Mesendoderm (in vitro differentiated cells): ENCODE results near the gene GSE1.

Source experiments
- DNase-seq: peaks from one replicate; pipeline ENCODE4 v3.0.0; 2013
- H2AK5ac ChIP-seq: 2 replicates; pipeline ENCODE4 v1.6.1; 2013; ENCODE audit warnings: low read length, inconsistent platforms
- H2BK120ac ChIP-seq: 2 replicates; pipeline ENCODE4 v1.6.1; 2013; ENCODE audit warnings: low read depth, mild to moderate bottlenecking, low read length, moderate library complexity, mixed read lengths
- H2BK15ac ChIP-seq: replicated peaks from 2 replicates; pipeline ENCODE4 v1.6.1; 2013; ENCODE audit warnings: low read depth, mild to moderate bottlenecking, moderate library complexity
- H2BK5ac ChIP-seq: 2 replicates; pipeline ENCODE4 v1.6.1; 2013; ENCODE audit warnings: low read length, inconsistent platforms
- H3K18ac ChIP-seq: 2 replicates; pipeline ENCODE4 v1.6.1; 2013; ENCODE audit warnings: mild to moderate bottlenecking, low read length, mixed read lengths
- H3K23ac ChIP-seq: one replicate; pipeline ENCODE4 v1.6.1; 2013; ENCODE audit warnings: low read length
- H3K27ac ChIP-seq: 2 replicates; pipeline ENCODE4 v1.5.1; 2013; ENCODE audit warnings: low read depth, mild to moderate bottlenecking, inconsistent platforms, low read length, moderate library complexity
- H3K27me3 ChIP-seq: 2 replicates; pipeline ENCODE4 v1.6.1; 2013; ENCODE audit warnings: low read length, control low read depth, mild to moderate bottlenecking, inconsistent platforms; ENCODE audit not compliant: insufficient read depth, poor library complexity
- H3K36me3 ChIP-seq: 2 replicates; pipeline ENCODE4 v1.6.1; 2013; ENCODE audit warnings: low read length, inconsistent platforms; ENCODE audit not compliant: control insufficient read depth, insufficient read depth
- H3K4ac ChIP-seq: one replicate; pipeline ENCODE4 v1.6.1; 2013; ENCODE audit warnings: low read depth, mild to moderate bottlenecking, low read length, moderate library complexity
- H3K4me1 ChIP-seq: 2 replicates; pipeline ENCODE4 v1.6.1; 2013; ENCODE audit warnings: low read depth, low read length, inconsistent platforms; ENCODE audit not compliant: control insufficient read depth
- H3K4me2 ChIP-seq: 2 replicates; pipeline ENCODE4 v1.6.1; 2013; ENCODE audit warnings: low read length
- H3K4me3 ChIP-seq: 2 replicates; pipeline ENCODE4 v1.5.1; 2013; ENCODE audit warnings: mild to moderate bottlenecking, low read length
- H3K56ac ChIP-seq: one replicate; pipeline ENCODE4 v1.6.1; 2013; ENCODE audit warnings: low read length
- H3K79me1 ChIP-seq: 2 replicates; pipeline ENCODE4 v1.6.1; 2013; ENCODE audit warnings: low read length, inconsistent platforms
- H3K79me2 ChIP-seq: 2 replicates; pipeline ENCODE4 v1.6.1; 2013; ENCODE audit warnings: mild to moderate bottlenecking, low read length; ENCODE audit not compliant: control insufficient read depth, insufficient read depth
- H3K9ac ChIP-seq: 2 replicates; pipeline ENCODE4 v1.6.1; 2013; ENCODE audit warnings: low read length, inconsistent platforms
- H4K5ac ChIP-seq: one replicate; pipeline ENCODE4 v1.6.1; 2013; ENCODE audit warnings: low read length
- H4K8ac ChIP-seq: one replicate; pipeline ENCODE4 v1.6.1; 2013; ENCODE audit warnings: low read depth, mild to moderate bottlenecking, control low read depth, low read length, moderate library complexity
- WGBS: extraction: QIAGEN DNeasy Blood & Tissue Kit; methylation state at CpG from one replicate; pipeline ENCODE4 v1.1.7; 2013; ENCODE audit warnings: low lambda C conversion rate, missing lambda C conversion rate; ENCODE audit not compliant: insufficient coverage; ENCODE audit errors: extremely low coverage; 5-methylcytosine and 5-hydroxymethylcytosine counted together

GSE1 gene

DNA sequence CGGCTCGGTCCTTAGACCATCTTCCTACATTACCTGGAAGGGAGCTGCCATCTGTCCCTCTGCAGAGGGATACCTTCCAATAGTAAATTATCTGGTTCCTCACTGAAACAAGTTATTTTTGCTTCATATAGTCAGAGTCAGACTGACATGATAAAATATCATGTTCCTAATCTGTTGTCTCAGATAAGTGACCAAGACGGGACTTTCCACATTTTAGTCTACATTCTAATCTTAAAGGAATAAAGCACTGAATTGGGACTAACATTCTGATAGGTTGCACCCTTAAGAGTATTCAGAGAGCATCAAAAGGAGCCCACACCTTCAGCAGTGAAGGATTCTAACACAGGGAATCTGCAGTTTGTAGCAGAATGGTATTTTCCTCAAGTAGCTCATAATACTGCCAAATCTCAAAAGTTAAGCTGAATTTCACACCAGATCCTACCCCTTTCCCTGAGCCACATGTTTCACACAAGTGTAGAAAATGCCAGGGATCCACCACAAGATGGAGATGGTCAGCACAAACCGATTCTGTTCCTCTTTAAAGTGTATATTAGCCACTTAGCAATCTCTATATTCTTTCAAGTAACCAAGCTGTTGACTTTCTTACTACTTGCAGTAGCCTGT is 62.2 kb downstream of the GSE1 start:
- Histone ChIP-seq H2BK15ac (no peak overlapping the region), H3K27ac (no peak overlapping the region), H3K79me2 (no peaks in the 10 kb centered on the region), H3K79me1 (no peaks in the 10 kb centered on the region), H3K4me1 (no peaks in the 10 kb centered on the region), H3K9ac (no peak overlapping the region), H3K4me3 (no peak overlapping the region), H3K18ac (no peak overlapping the region), H3K23ac (no peak overlapping the region), H4K5ac (no peak overlapping the region), H3K36me3 (peaks cover 17% of the 10 kb centered on the region), H3K27me3 (no peaks in the 10 kb centered on the region), H2BK5ac (no peak overlapping the region), H4K8ac (no peak overlapping the region), H3K56ac (no peak overlapping the region), H2BK120ac (no peak overlapping the region), H3K4me2 (no peak overlapping the region), H2AK5ac (no peak overlapping the region), H3K4ac (no peak overlapping the region)
- WGBS = no CpG with 5 or more reads among the region's 4 CpGs
- no peak for DNase-seq

GRCh38 chr16:85676466-85676865 is 63.3 kb downstream of the GSE1 start:
- no peak for DNase-seq
- no peak overlapping the region for H2BK120ac ChIP-seq
- H3K79me2 ChIP-seq = no peaks in the 10 kb centered on the region
- no peak overlapping the region for H3K56ac ChIP-seq
- WGBS = no CpG with 5 or more reads among the region's 7 CpGs
- H3K4me1 ChIP-seq = no peaks in the 10 kb centered on the region
- H2BK5ac ChIP-seq = no peak overlapping the region
- peaks cover 2% of the 10 kb centered on the region for H3K79me1 ChIP-seq
- H3K27ac ChIP-seq = no peak overlapping the region
- H3K27me3 ChIP-seq = no peaks in the 10 kb centered on the region
- no peak overlapping the region for H3K4me2 ChIP-seq
- no peak overlapping the region for H3K18ac ChIP-seq
- H2BK15ac ChIP-seq = no peak overlapping the region
- no peak overlapping the region for H3K4me3 ChIP-seq
- no peak overlapping the region for H4K5ac ChIP-seq
- H3K9ac ChIP-seq = no peak overlapping the region
- H2AK5ac ChIP-seq = no peak overlapping the region
- H4K8ac ChIP-seq = no peak overlapping the region
- H3K4ac ChIP-seq = no peak overlapping the region
- H3K36me3 ChIP-seq = peaks cover 21% of the 10 kb centered on the region
- no peak overlapping the region for H3K23ac ChIP-seq

- Histone ChIP-seq H3K18ac (no peak overlapping the region), H3K36me3 (peaks cover 17% of the 10 kb centered on the region), H3K27ac (no peak overlapping the region), H2BK120ac (no peak overlapping the region), H3K4me2 (no peak overlapping the region), H4K5ac (no peak overlapping the region), H3K23ac (no peak overlapping the region), H3K79me1 (peaks cover 3% of the 10 kb centered on the region), H3K9ac (no peak overlapping the region), H3K27me3 (no peaks in the 10 kb centered on the region), H3K56ac (no peak overlapping the region), H2BK15ac (no peak overlapping the region), H2AK5ac (no peak overlapping the region), H3K4me1 (no peaks in the 10 kb centered on the region), H4K8ac (no peak overlapping the region), H3K79me2 (no peaks in the 10 kb centered on the region), H3K4me3 (no peak overlapping the region), H3K4ac (no peak overlapping the region), H2BK5ac (no peak overlapping the region)
- DNase-seq = no peak
- WGBS = no CpG with 5 or more reads among the region's 6 CpGs
Observed at GRCh38 chr16:85677383-85677967, 64.4 kb downstream of the GSE1 start.

DNA sequence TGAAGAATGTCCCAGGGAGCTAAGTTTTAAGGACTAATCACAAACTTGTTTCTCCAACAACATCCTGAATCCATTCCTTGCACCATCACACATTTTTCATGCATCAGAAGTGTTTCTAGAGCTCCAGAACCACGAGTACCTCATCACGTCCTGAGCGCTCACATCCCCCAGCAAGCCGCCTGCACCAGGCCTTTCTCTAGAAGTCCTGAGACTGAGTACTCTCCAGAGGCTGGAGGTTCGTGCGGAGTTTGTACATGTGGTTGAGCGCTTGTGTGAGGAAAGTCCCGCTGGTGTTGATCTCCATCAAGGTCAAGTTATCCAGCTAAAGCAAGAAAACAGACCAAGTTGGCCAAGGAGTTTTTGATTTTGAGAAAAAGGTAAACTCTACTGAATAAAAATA is 64.9 kb downstream of the GSE1 start:
- peaks cover 15% of the 10 kb centered on the region for H3K36me3 ChIP-seq
- H3K27ac ChIP-seq = no peak overlapping the region

GRCh38 chr16:85678821-85679220 is 65.7 kb downstream of the GSE1 start:
- no peaks in the 10 kb centered on the region for H3K79me2 ChIP-seq
- H3K56ac ChIP-seq = no peak overlapping the region
- no peak overlapping the region for H2AK5ac ChIP-seq
- peaks cover 8% of the 10 kb centered on the region for H3K79me1 ChIP-seq
- no peak for DNase-seq
- no CpG with 5 or more reads among the region's 5 CpGs for WGBS
- H3K9ac ChIP-seq = no peak overlapping the region
- peaks cover 15% of the 10 kb centered on the region for H3K36me3 ChIP-seq
- no peak overlapping the region for H3K4me2 ChIP-seq
- no peak overlapping the region for H3K23ac ChIP-seq
- H3K27me3 ChIP-seq = no peaks in the 10 kb centered on the region
- no peak overlapping the region for H3K4ac ChIP-seq
- H4K5ac ChIP-seq = no peak overlapping the region
- H3K4me3 ChIP-seq = no peak overlapping the region
- H3K18ac ChIP-seq = no peak overlapping the region
- H2BK120ac ChIP-seq = no peak overlapping the region
- no peak overlapping the region for H3K27ac ChIP-seq
- no peak overlapping the region for H4K8ac ChIP-seq
- H3K4me1 ChIP-seq = no peaks in the 10 kb centered on the region
- H2BK5ac ChIP-seq = no peak overlapping the region
- no peak overlapping the region for H2BK15ac ChIP-seq

More for the DNA sequence above, 64.9 kb downstream of the GSE1 start:
- no peak overlapping the region for H3K4ac ChIP-seq
- no peak overlapping the region for H3K9ac ChIP-seq
- H2AK5ac ChIP-seq = no peak overlapping the region
- no peak overlapping the region for H3K23ac ChIP-seq
- H3K4me2 ChIP-seq = no peak overlapping the region
- no CpG with 5 or more reads among the region's 8 CpGs for WGBS
- peaks cover 5% of the 10 kb centered on the region for H3K79me1 ChIP-seq
- no peaks in the 10 kb centered on the region for H3K27me3 ChIP-seq
- H3K18ac ChIP-seq = no peak overlapping the region
- no peak overlapping the region for H2BK15ac ChIP-seq
- no peak overlapping the region for H3K4me3 ChIP-seq
- DNase-seq = no peak
- H2BK5ac ChIP-seq = no peak overlapping the region
- H3K56ac ChIP-seq = no peak overlapping the region
- H3K4me1 ChIP-seq = no peaks in the 10 kb centered on the region
- H4K8ac ChIP-seq = no peak overlapping the region
- no peaks in the 10 kb centered on the region for H3K79me2 ChIP-seq
- no peak overlapping the region for H2BK120ac ChIP-seq
- no peak overlapping the region for H4K5ac ChIP-seq

DNA sequence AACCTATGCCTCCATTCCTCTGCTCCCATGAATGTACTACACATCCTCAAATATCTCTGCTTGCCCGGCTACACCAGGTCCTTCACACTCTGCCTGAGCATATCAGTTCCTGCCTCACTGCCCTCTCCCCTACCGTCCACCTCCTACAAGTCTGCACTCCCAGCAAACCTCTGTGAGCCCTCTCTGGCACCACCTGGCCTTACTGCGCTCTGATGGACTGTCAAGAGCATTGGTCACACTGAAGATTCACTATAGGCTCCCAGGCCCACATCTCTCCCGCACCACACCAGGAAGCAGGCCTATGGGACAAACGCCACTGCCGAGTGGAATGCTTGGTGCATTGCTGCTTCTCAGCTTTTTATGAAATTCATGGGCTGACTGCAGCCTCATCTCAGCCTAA is 66.7 kb downstream of the GSE1 start:
- H4K8ac ChIP-seq = no peak overlapping the region
- no peak overlapping the region for H3K23ac ChIP-seq
- H2BK120ac ChIP-seq = no peak overlapping the region
- peaks cover 2% of the 10 kb centered on the region for H3K79me2 ChIP-seq
- H3K9ac ChIP-seq = no peak overlapping the region
- no peak overlapping the region for H3K4ac ChIP-seq
- H4K5ac ChIP-seq = no peak overlapping the region
- DNase-seq = no peak
- H3K56ac ChIP-seq = no peak overlapping the region
- H3K27me3 ChIP-seq = no peaks in the 10 kb centered on the region
- no peak overlapping the region for H3K18ac ChIP-seq
- no peak overlapping the region for H2BK5ac ChIP-seq
- no peak overlapping the region for H3K4me2 ChIP-seq
- no peaks in the 10 kb centered on the region for H3K4me1 ChIP-seq
- H2BK15ac ChIP-seq = no peak overlapping the region
- H2AK5ac ChIP-seq = no peak overlapping the region
- H3K79me1 ChIP-seq = peaks cover 8% of the 10 kb centered on the region
- H3K36me3 ChIP-seq = peaks cover 12% of the 10 kb centered on the region
- H3K27ac ChIP-seq = no peak overlapping the region
- no CpG with 5 or more reads among the region's 6 CpGs for WGBS
- no peak overlapping the region for H3K4me3 ChIP-seq
